GM19328 (cell line): ENCODE results near the gene POTEC.
"Not testable (repeated sequence)": the region's sequence is repeated elsewhere in the genome, so short reads cannot be mapped to it uniquely, and the experiment has no call there.

Experiments used
- ATAC-seq: cut with Tn5 transposase; IDR thresholded peaks from one replicate; pipeline ENCODE4 v1.9.1; 2021; ENCODE audit warnings: mild to moderate bottlenecking, moderate library complexity; ENCODE audit not compliant: unreplicated experiment

The POTEC gene

GRCh38 chr18:14543446-14543964 lies at the start of gene POTEC:
Gene POTEC, minus strand, starts transcription at chr18:14543600. Its CDS starts 454 bp downstream, at chr18:14543146.
- ATAC-seq: not testable (repeated sequence)

GRCh38 chr18:14577971-14578370 lies 34.6 kb upstream of the POTEC start:
- no peak for ATAC-seq

- not testable (repeated sequence) for ATAC-seq
These were observed 16.1 kb upstream of the POTEC start for GRCh38 chr18:14559502-14559901.

DNA sequence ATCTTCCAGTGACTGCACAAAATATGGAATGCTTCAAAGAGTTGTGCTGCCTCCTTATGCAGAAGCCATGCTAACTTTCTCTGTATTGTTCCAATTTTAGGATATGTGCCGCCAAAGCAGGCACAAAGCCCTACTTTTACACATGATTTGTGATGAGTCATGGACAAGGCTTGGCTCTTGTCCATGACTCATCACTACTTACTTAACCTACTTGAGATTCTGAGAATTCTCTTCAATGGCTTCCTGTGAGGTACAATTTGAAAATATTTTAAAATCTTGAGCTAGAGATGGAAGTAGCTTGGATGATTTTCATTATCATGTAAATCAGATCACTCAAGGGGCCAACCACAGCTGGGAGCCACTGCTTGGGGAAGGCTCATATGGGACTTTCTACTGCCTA lies 11.7 kb downstream of the POTEC start:
- ATAC-seq: not testable (repeated sequence)

DNA sequence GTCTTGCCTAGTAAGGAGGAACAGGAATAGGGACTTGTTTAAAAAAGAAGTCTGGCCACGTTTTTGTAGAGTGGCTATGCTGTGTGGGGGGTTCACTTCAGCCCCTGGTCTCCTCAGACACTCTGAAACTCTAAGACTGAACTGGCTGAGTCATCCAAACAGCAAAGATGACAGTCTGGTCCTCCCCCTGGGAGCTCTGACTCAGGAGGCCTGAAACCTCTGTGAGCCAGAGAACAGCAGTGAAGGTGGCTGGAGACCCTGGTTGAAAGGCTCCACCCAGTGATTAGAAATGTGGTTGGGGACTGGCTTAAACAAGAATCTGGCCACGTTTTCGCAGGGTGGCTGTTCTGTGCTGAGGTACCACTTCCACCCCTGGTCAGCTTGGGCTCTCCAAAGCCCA lies 32.7 kb downstream of the POTEC start:
- not testable (repeated sequence) for ATAC-seq

DNA sequence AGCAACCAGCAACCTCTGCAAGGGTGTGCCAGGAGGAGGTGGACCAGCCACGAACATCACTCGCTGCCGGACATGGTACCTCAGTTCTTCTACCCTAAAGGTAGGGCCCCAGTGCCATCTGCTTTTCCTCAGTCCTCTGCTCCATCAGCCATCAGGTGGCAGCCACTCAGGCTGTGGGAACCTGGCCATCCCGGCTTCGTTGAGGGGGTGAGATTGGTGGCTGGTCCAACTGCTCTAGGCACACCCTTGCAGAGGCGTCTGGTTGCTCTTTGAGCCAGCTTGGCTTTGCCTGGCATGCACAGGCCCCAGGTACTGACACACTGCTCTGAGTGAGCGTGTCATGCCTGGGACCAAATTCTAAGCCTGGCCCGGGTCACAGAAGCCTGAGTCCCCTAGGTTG lies 39.7 kb downstream of the POTEC start:
- not testable (repeated sequence) for ATAC-seq

- not testable (repeated sequence) for ATAC-seq
These were observed 41.5 kb downstream of the POTEC start for GRCh38 chr18:14501894-14502293.

DNA sequence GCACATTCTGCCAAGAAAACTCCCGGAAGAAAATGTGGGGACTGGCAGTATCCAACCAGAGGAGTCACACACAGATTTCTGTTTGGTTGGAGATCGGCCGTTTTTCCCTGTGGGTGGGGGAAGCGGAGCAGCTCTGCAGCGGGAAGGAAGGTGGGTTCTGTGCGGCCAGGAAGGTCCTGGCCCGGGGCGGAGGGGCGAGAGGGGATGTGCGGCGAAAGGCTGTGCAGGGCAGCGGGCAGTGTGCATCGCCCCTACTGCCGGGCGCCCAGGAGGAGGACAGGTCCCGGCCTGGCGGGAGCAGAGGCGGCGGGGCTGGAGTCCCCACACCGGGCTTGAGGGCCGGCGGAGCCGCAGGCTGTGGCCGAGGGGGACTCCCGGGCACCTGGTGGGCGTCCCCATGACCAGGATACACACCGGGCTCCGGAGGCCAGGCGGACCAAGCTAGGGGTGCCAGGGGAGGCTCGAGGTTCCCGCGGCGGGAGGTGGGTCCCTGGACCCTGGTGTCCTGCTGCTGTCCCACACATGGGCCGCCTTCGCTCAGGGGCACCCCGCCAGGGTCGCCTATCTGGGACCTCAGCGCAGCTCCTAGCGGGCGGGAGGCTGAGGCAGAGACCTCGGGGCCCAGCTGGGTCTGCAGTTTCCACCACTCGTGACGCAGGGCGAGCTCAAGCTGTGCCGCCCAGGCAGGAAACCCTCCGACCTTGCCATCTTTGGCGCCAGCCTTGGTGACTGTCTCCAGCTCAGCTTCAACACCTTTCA lies 54.0 kb downstream of the POTEC start:
- ATAC-seq: not testable (repeated sequence)

DNA sequence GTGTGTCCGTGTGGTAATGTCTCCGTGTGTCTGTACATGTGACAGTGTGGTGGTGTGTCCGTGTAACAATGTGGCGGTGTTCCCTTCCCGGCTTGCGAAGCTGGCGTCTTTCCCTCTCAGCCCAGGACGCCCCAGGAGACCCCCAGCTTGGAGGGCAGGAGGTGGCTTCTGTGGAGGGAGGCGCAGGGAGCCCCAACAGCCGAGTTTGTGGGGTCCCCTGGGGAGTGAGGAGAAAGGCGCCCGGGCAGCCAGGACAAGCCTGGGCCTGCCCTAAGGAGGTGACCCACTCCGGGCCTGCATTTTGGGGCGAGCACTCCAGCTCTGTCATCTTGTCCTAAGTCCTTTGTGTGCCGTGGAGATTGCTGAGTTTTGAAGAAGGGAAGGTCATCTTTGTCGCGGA lies 54.6 kb downstream of the POTEC start:
- not testable (repeated sequence) for ATAC-seq

DNA sequence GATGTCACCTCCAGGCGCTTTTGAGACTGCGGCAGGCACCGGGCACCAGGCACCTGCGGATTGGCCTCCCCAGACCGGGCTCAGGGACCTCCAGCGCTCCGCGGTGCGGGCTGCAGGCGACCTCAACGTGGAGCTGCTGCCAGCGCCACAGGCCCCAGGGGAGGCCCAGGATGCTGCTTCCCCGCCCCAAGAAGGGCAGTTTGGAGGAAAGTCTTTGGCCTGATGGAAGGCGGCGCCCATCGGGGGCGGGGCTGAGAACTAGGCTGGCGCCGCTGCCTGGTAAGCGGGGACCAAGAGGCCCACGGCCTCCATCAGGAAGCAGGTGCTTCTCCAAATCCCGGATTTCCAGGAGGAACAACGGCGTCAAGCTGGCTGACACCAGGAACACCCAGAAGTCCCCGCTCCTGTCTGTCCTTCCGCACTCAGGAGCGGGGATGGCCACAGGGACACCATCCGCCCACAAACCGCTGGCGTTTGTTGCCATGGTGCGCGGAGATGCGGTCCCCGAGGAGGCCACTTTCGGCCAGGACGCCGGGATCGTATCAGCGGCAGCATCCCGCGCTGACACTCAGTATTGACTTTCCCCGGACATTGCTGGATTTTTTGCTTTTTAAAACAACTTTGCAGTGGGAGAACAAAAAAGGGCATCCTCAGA lies 56.3 kb downstream of the POTEC start:
- ATAC-seq: not testable (repeated sequence)

- ATAC-seq: not testable (repeated sequence)
These were observed 64.3 kb downstream of the POTEC start for GRCh38 chr18:14479076-14479475.

- ATAC-seq: not testable (repeated sequence)
These were observed 67.9 kb downstream of the POTEC start for GRCh38 chr18:14475520-14475919.

DNA sequence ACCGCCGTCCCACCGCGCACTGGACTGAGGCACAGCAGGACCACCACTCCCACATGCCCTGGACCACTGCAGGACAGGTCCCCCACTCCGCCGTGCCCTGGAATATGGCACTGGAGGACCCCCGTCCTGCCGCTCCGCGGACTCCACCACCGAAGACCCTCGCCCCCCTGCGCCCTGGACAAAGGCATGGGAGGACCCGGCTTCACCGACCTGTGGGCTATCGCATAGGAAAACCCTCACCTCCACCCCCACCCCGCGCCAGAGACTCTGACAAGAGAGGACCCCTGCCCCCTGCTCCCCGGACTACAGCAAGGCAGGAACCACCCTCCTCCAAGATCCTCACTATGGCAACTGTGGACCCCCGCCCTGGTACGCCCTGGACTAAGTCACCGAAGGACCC lies 68.6 kb downstream of the POTEC start:
- ATAC-seq: not testable (repeated sequence)

DNA sequence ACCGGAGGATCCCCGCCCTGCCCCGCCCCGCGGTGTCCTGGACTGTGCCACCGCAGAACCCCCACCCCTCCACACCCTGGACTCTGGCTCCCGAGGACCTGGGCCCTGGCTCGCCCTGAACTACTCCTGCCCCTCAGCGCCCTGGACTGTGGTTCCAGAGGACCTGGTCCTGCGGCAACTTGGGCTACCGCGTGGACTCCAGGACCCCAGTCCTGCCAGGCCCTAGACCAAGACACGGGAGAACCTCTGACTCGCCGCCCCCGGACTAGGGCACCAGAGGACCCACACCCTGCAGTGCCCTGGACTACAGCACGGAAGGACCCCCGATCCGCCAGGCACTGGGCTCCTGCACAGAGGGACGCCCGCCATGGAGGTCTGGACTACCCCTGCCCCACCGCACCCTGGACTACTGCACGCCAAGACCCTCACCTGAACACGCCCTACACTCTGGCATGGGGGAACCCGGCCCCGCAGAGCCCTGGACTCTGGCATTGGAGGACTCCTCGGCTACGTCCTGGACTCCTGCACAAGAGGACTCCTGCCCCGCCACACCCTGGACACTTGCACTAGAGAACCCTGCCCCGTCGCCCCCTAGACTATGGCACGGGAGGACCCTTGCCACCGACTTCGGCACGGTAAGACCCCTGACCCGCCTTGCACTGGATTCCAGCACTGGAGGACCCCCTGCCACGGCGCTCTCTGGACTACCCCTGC lies 69.2 kb downstream of the POTEC start:
- ATAC-seq: not testable (repeated sequence)

DNA sequence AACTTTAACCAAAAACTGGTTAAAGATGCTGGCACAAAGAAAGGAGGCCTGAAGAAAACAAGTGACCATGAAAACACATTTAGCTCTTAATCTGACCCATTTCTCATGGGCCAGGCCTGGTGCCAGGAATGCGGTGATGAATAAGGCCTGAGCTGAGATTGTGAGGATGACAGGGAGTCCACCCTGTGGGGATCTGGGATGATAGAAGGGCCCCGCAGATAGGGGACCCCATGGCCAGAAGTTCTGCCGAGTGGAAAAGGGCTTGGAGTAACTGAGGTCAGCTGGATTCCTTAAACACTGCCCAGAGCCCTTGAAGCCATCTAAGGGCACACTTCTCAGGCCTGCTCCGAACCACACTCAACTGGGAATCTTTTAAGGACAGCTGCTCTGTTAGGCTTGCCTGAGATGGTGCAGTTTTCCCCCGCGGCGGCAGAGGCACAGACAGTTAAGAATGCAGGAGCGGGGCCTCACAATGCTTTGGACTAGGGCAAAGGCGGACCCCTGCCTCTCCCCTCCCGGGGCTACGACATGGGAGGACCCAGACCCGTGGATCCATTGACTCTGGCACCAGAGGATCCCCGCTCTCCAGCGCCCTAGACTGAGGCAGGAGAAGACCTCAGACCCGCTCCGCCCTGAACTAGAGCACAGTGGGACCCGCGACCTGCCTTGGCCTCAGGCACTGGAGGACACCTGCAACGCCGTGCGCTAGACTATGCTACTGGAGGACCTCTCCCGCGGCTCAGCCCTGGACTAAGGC lies 70.0 kb downstream of the POTEC start:
- ATAC-seq: not testable (repeated sequence)

DNA sequence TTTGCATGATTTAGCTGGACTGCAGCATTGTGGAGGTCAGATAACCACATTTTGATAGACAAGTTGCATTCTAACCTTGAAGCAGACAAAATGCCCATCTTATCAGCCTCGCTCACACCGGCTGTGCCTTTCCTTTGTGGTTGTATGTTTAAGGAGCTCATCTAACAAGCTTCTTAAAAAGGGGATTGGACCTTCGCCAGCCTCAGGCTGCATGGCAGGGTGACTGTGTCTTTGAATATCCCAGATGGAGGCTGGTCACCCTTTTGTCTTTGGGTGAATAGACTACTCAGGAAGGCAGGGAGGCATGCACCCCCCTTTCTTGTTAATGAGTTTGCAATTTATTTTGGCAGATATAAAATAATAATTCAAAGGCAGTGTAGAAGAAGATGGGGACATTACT lies 72.1 kb downstream of the POTEC start:
- ATAC-seq: not testable (repeated sequence)

DNA sequence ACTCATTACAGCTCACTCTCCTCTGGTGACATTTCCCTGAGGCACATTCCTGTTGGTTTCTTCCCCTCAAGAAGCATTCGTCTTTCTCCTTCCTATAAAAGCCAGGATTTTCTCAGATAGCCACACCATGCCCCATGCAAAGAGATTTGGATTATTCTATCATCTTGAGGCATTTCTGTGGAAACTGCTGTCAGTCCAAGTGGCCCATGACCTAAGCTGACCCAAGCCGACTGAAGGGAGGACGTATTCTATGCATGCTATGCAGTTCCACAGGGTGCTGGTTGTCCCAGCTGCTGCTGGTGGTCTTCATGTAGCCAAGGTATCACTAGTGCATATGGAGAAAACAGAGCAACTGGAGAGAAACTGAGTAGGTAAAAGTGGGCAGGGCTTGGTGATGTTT lies 73.0 kb downstream of the POTEC start:
- ATAC-seq: not testable (repeated sequence)

DNA sequence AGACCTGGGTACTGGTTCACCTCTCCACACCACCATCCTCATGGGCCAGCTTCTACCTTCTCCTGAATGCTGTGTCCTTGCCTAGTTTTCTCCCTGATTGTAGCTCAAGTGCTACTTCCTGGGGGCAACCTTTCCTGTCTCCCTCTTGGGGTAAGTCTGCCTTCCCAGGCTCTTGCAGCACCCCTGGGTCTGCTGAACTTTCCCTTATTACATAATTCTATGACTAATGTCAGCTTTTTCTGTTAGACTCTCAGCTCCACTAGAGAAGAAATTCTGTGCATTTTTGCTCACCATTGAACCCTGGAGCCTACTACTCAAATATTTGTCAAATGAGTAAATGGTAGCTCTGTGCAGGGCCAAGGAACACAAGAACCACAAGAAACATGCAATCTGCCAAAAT lies 73.4 kb downstream of the POTEC start:
- ATAC-seq: not testable (repeated sequence)

GRCh38 chr18:14465989-14466388 lies 77.4 kb downstream of the POTEC start:
- not testable (repeated sequence) for ATAC-seq
